COR-L47 (cell line): ENCODE data around the gene SGCG.

Experiments used
- DNase-seq: peaks from one replicate; lab custom pipeline; 2025; lab: John Stamatoyannopoulos, UW

The SGCG gene

GRCh38 chr13:23330356-23330755 is 149.6 kb downstream of the SGCG start:
- DNase-seq, result no peak

DNA sequence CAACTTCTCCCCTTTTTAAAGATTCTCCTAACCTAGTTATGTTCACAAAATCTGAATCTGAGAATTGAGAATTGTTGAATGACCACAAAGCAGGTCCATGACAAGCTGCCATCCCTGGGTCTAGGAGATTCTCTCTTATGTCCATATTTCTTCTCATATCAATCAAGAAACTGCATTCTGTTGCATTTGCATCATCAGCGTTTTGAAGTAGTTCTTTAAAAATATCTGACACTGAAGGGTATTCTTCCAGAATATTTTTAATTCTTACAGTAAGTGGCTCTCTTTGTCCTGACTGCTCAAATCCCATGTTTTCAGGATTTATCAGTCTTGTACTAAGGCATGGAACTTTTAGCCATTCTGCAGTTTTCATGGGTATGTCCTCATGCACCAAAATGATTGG is 158.4 kb downstream of the SGCG start:
- no peak for DNase-seq

DNA sequence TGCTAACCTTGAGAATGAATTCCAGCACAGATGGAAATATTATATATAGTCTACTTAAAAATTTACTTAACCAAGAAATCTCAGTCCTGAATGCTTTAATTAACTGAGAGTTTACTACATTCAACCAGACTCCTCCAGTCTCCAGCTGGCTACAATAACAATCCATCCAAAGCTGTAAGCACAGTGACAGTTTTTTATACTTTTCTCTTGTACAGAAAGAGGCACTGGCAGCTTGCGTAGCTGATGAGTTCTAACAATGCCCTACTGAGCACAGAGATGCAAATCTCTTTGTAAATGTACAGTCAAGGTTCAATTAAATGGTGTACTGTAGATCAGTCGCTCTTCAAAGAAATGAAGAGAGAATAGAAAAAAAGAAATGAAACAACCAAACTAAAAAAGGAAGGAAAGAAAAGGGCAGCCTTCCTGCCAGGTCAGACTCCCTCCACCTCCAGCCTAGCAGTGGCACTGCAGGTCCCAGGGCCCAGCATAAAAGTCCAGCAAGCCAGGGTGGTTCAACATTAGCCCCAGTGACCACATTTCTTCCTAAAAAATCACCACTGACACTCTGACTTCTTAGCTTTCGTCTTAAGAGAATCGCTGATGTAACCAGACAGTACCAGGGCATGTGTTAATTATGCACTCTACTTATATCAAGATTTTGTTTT is 164.3 kb downstream of the SGCG start:
- DNase-seq, result no peak

- DNase-seq, result no peak
Observed at GRCh38 chr13:23347601-23348000, 166.8 kb downstream of the SGCG start.

- DNase-seq, result no peak
Observed at GRCh38 chr13:23348262-23349127, 167.7 kb downstream of the SGCG start.

DNA sequence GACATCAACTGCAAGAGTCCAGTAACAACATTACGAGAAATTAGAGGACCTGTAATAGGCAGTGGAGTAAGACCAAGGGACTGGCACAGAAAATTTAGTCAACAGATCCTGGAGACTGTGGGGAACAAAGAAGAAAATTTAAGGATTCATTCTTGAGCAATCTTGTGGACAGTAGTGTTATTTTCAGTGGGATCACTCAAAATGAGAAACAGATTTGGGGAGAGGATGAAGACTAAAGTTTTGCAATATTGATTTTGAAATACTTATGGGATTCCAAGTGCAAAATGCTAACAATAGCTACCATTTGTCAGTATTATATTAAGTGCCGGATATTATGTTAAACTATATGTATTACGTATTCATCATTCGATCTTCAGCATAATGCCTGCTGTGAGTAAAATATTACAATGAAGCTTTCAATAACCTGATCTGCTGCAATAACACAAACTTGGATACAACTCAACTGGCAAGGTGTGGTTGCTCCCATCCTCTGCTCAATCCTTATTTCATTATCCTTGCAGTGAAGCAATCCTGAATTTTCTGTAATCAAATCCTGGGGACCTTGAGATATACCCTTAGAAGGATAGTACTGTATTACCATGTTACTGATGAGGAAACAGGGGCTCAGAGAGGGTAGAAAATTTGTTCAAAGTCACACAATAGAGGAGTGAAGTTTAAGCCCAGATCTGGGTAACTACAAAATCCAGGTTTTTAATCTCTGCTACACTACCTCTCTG is 168.6 kb downstream of the SGCG start:
- DNase-seq, result no peak

DNA sequence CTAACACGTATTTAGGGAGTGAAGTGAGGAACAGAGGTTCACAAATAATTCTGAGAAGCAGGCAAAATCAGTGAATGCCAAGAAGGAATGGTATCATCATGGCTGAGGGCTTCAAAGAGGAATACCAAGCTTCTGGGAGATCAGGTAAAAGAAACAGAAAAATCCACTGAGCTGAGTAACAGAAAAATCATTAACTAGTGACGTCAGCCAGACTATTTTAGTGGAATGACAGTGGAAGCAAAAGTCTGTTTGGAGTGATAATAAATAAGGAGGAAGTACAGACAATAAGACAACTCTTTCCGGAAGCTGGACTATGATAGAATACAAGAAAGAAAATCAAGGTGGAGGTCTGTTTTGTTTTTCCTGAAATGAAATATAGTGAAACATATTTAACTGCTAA is 169.2 kb downstream of the SGCG start:
- DNase-seq, result no peak

GRCh38 chr13:23352161-23352560 is 171.4 kb downstream of the SGCG start:
- no peak for DNase-seq

DNA sequence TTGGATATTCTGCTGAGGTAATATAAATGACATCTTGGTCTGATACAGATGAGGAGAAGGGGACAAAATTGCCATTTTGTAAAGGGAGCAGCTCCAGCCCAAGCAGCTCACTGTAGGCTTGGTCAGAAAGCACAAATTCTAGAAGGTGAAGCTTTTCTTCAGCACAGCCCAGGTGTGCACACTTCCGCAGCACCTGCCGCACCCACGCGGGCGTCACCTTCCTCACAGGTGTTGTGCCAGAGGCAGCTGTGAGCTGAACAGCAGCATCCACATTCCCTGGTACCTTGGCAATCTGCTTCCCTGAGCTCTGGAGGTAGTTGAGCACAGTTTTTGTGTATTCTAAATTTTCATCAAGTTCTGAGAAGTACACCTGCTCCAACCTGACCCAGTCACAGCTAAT is 173.7 kb downstream of the SGCG start:
- no peak for DNase-seq

DNA sequence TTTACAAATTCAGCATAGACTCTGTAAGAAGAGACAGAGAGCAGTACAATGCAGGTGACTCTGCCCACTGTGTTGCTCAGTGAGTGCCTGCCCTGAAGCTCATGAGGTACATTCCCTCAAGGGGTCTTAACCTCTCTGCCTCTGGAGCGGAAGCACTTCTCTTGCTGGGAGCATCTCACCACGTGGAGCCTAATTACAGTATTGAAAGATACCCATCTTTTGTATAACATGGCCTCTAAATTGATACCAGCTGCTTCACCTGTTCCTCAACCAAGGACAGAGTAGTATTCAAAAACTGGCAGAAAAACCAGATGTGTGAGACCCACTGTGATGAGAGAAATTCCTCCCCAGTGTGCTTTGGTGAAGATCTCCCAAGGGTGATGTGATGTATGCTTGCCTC is 175.6 kb downstream of the SGCG start:
- no peak for DNase-seq

DNA sequence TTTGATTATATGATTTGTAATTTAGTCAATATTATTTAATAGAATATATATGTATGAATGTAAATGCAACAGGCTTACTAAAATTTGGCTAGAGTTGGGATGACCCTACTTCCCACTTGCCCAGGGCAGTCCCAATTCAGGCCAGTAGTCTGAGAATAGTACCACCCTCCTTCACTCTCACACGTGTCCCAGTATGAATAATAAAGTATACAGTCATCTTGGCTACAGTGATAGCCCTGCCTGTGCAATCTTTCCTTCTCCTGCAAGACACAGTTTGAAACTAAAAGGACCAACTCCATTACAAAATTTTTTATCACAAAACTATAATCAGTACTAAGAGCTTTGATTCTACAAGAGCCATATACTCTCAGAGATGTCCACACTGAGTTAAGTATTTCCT is 176.6 kb downstream of the SGCG start:
- no peak for DNase-seq

- no peak for DNase-seq
Observed at GRCh38 chr13:23359882-23360281, 179.1 kb downstream of the SGCG start.

DNA sequence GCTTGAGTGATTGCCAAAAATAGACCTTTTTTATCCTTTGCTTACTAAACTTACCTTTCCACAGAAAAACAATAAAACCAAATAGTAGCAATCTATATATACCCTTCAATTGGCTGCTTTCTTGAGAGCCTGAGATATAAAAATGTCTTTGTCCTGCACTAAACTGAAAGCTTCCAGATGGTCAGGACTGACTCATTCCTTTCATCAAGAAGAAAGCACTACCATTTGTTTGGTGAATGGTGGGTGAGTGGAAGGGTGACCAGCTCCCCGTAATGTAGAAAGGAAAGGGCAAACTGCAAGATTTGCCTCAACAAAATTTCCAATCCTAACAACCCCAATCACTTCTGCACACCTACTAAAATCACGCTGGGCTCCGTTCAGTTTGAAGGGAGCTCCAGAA is 184.9 kb downstream of the SGCG start:
- DNase-seq, result no peak

DNA sequence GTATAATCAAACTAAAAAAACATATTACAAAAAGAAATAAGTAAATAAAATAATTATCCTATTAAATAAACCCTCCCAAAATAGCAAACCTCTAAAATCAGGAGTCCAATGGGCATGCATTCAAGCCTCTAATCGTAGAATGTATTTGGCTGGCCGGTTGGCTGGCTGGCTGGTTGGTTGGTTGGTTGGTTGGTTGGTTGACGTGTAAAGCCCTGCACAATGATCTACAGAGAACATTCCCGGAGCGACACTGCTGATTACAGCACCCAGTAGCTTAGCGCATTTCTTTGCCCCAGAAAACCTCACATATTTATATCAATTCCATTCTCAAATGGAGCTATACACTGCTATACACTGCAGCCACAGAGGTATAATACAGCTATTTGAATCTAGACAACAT is 187.1 kb downstream of the SGCG start:
- no peak for DNase-seq

DNA sequence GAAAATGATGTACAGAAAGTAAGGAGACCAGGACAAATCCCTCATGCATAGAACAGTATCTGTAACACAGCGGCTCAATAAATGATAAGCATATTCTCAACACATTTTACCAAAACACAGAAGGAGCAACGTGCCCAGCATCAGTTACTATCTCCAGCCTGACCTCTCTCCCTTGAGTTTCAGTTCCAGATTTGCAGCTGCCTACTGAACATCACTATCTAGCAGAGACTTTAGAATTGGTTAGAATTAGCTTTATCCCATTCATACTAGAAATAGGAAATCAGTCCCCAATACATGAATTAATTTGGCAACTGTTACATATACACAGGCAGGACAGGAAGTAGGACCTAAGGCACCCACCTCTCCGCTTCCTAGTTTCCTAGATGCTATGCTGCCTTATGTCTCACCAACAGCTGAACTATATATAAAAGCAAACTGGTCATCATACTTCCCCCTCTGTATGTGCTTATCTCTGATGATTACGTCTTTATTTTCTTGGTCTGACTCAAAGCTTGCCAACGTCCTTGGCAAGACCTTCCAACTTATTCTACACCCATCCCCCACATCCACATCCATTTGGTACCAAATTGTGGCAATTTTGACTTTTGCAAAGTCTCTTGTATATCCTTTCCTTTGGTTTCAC is 191.6 kb downstream of the SGCG start:
- no peak for DNase-seq
